GM18873 (cell line): ENCODE results near the gene ACAN.

Experiments
- ATAC-seq: cut with Tn5 transposase; IDR thresholded peaks from one replicate; pipeline ENCODE4 v1.9.1; 2021; ENCODE audit warnings: mild to moderate bottlenecking, moderate library complexity, moderate number of reproducible peaks; ENCODE audit not compliant: unreplicated experiment, low FRiP score

Gene ACAN

DNA sequence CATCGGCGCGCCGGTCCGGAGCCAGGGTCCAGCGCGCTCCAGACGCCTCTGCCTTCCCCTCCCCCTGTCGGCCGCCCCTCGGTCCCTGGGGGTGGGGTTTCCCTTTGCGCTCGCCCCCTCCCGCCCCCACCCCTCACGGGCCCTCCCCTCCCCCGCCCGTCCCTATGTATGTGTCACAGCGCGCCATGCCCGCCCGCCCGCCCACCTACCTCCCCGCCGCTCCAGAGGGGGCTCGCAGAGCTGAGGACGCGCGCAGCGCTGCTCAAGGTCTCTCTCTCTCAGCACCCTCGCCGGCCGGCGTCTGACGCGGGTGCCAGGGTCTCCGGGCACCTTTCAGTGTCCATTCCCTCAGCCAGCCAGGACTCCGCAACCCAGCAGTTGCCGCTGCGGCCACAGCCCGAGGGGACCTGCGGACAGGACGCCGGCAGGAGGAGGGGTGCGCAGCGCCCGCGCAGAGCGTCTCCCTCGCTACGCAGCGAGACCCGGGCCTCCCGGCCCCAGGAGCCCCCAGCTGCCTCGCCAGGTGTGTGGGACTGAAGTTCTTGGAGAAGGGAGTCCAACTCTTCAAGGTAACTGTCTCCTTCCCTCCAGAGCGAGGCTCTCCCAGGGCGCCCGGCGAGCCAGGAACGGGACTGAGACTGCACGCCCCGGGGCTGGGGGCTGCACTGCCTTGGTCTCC is at the start of gene ACAN:
Gene ACAN (plus strand): TSS at position 196 of the 679 bp plus-strand sequence. CDS start 32,771 bp downstream, outside the sequence.
- ATAC-seq = no peak

GRCh38 chr15:88756521-88756920 is 46.7 kb upstream of the ACAN start:
- ATAC-seq = no peak

DNA sequence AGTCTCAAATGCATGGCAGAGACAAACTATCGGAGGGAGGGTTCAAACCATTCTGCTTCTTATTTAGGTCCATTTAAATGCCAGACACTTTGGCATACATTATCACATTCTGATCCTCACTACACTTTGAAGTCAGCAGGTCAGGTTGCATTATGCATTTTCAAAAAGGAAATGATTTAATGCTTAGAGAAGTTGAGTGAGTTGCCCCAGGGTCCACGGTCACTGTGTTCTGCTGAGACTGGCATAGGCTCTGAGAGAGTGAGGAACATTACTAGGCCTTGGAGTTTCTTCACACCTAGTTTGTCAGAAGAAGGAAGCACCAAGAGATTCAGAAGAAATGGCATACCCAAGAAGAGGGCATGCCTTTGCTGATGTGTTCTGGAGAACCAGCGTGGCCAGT is 46.3 kb upstream of the ACAN start:
- ATAC-seq = no peak

- ATAC-seq = no peak
Observed at GRCh38 chr15:88759872-88760271, 43.4 kb upstream of the ACAN start.

DNA sequence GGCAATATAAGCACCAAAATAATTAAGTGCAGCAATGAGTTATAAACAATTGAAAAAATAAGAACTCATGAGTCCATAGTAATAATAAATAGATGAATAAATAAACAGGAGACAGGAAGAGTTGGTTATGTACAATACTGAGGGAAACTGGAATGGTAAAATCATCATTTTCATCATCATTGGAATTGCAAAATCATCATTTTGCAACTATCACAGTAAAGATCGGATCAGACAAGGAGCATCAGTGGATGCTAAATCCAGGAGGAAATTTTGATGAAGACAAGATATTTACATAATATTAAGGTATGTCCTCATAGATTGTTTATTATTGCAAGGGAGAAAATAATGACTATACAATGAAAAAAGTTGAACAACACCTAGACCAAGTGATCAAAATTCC is 38.8 kb upstream of the ACAN start:
- no peak for ATAC-seq

- no peak for ATAC-seq
Observed at GRCh38 chr15:88765212-88765611, 38.0 kb upstream of the ACAN start.

DNA sequence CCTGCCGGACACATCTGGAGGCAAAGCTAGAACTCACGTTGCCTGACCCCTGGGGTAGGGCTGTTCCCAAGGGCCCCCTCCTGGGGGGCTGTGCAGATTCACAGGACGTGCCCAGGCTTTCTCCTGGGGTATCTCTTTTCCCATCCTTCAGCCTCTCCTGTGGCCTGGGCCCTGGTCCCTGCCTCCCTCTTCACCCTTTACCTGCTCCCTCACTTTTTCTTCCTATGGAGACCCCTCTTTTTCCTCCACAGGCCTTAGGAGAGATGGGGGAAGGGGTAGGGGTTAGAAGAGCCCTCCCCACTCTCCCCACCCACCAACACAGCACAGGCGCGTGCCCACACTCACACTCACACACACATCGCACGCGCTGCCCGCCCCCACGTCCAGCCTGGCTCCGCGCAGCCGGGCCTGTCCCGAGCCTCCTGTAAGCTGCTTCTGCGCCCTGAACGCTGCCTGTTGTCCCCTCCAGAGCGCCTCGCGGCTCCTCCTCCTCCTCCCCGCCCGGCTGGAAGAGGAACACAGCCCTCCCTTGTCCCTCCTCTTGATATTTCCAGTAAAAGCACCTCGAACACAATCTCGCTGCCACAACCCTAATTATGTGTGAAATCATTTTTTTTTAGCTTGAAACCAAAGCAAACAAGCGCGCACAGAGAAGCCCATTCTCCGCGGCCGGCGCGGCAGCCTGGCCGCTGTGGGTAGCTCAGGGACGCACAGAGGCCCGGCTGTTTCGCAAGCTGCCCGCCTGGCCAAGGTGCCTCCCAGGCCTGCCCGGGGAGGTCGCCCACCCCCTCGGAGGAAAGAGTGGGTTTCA is 33.9 kb upstream of the ACAN start:
- ATAC-seq = no peak

DNA sequence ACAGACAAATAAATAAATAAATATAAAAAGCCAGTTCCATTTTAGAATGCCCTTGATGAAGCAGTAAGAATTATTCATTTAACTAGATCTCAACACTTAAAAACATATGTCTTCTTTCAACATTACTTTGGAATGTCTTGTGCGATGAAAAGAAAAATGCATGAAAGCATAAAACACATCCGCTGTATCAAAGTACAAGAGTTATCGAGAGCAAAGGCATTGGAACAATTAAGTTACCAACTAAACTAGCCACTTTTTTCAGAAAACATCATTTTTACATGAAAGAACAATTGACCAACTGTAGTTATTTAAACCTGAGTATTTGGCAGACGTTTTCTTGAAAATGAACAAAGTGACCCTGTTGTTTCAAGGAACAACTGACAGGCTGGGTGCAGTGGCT is 27.5 kb upstream of the ACAN start:
- no peak for ATAC-seq

DNA sequence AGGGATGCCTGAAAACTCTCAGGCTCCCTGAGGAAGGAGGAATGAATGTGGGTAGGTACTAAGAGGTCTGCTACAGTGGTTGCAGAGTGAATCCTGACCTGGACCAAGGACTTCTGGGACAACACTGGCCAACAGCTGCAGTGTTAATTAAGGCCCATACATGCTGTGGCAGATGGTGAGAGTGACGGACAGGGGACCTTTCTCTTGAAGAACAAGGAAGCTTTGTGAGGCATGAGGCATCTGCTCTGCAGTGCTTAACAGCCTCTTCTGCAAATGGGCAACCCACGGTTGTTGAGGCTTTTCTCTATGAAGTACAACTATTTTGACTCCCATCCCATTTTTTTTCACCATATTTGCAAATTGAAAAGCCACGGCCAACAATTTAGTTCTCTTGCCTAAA is 26.6 kb upstream of the ACAN start:
- ATAC-seq = no peak

DNA sequence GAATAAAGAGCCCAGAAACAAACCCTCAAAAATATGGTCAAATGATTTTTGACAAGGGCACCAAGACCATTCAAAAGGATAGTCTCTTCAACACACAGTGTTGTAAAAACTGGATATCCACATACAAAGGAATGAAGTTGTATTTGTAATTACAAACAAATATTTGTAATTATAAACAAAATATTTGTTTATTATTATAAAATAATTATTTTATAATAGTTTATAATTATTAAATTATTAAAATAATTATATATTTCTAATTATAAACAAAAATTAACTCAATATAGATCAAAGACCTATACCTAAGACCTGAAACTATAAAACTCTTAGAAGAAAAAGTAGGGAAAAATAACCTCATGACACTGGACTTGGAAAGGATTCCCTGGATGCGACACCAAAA is 23.3 kb upstream of the ACAN start:
- no peak for ATAC-seq

DNA sequence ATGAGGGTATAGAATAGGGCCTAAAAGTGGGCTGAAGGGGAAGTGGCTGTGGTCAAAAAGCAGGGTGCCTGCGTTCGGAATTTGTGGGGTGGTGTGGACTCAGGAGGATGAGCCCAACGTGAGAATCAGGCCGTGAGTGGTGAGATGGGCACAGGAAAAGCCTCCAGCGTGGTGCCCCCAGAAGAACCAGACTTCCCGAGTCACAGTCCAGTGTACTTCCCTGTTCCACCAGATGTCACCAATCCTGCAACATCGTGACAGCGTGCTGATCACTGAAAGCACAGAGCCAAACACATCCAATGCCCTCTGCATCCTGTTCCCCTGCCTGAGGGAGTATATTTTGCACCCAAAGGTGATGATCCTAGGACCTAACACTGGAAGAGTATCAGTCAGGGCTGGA is 20.8 kb upstream of the ACAN start:
- ATAC-seq = no peak

DNA sequence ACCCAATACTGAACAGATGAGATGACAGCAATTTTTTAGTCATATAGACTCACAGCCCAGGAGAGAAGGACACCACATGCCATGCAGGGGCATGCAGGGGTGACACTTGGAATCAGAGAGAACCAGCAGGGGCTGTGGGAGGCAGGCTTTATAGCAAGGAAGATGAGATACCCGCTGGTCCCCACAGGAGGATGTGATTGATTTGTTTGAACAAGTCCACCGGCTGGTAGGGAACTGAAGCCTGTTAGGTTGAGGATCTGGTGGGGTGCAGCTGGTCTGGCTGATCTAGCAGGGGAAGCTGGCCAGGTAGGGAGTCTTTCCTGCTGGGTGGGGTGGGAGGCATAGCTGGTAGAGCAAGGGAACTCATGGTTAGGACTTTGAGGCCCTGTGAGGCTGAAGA is 18.0 kb upstream of the ACAN start:
- ATAC-seq = no peak

GRCh38 chr15:88788036-88788435 is 15.2 kb upstream of the ACAN start:
- no peak for ATAC-seq

GRCh38 chr15:88788816-88789215 is 14.4 kb upstream of the ACAN start:
- ATAC-seq = no peak

- ATAC-seq = no peak
Observed at GRCh38 chr15:88790486-88790885, 12.8 kb upstream of the ACAN start.

DNA sequence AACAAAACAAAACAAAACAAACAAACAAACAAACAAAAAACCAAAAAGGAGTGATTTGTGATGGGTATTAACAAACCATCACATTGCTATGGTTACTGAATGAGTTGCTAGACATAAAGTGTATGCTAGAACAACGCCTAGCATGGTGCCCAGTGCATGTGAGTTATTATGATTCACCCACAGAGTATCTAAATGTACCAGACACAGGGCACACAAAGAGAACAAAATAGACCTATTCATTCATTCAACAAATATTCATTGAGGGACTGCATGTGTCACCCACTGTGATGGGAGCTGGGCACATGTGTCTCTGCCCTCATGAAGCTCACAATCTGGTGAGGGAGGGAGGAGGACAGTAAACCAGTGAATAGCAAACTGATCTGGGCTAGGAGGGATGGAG is 11.6 kb upstream of the ACAN start:
- no peak for ATAC-seq

- no peak for ATAC-seq
Observed at GRCh38 chr15:88792342-88793282, 10.6 kb upstream of the ACAN start.

DNA sequence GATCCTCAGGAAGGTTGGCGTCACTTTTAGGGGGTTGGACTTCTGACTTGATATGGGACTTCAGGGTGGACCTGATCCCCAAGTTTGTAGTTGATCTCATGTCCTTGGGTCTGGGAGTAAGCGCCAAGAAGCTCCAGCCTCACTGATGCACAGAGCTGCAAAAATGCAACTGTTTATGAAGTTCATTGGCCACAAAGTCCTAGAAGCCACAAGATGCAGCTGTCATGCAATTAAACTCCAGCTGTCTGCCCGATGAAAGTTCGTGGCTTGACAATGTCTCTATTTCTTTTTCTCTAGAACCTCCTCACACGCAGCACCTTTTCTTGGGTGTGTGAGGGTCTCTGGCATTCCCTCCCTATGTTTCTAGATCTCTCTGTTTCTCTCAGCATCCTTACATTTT is 9.2 kb upstream of the ACAN start:
- ATAC-seq = no peak

GRCh38 chr15:88797663-88798339 is 5.4 kb upstream of the ACAN start:
- ATAC-seq = no peak

DNA sequence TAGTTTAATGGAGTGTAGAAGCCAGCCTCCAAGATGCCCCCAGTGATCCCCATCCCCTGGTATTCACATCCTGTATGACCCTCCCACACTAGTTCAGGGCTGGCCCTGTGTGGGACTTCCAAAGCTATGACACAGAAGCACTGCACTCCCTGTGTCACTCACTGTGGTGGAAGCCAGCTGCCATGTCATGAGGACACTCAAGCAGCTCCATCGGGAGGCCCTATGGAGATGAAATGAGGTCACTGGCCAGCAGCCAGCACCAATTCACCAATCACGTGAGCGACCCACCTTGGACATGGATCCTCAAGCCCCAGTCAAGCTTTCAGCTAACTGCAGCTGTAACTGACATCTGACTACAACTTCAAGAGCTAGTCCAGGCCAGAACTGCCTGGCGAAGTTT is 3.9 kb upstream of the ACAN start:
- ATAC-seq = no peak
